M059J (cell line): ENCODE measurements around the gene HOOK2. TPM values are rescaled to one million over a fixed set of nuclear protein-coding genes. Genes with fewer than 3 reads are reported as not detected.

Experiments used
- DNase-seq: peaks from one replicate; pipeline ENCODE4 v3.0.0-alpha.2; 2012; ENCODE audit warnings: low read depth
- total RNA-seq: library from RNA; depleted of rRNA; stranded (reverse); fragments of >200 nt; shearing (Covaris generic); gene quantifications from 2 replicates; pipeline ENCODE4 v1.2.3, GENCODE V29; 2014

The HOOK2 gene
- total RNA-seq, 1 experiment from 2014 or later: 8.4 TPM

GRCh38 chr19:12794196-12794941 lies 19.0 kb upstream of the HOOK2 start:
- peak; percentile 46 for DNase-seq

DNA sequence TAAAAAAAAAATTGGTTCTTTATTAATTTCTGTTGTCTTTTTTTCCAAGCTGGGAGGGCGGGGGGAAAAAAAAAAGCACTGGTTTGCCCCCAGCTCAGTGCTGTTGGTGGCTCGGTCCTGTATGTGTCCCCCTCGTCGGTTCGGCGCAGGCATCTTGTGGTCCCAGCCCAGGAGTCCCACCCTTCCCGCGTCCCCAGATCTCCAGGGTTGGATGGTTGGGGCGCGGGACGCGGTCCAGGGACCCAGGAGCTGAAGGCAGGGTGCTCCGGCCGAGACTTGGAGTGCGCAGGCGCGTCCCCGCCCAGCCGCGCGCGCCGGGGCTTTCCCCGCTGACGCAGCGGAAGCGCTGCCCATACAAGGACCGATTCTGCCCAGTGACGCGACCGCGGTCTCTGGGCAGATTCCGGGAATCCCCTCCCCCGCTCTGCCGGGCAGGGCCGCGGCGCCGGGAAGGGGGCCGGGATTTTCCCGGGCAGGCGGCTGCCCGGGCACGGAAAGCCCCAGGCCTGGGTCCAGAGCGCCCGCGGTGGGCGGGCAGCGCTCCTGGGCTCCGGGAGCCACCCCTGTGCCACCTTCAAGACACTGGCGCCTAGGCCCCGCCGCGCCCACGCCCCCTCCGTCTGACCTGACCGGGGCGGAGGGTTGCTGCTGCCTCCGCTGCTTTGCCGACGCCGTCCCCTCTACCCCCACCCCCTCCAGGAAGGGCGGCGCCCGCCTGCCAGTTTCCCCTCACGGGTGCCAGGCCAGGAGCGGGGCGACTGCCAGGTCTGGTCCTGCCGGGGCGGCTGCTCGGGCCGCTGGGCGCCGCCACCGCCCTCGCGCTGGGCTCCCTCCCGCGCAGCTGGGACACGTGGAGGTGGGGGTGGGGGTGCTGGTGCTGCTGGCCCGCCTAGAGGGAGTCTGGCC lies 18.2 kb upstream of the HOOK2 start:
- peak; percentile 92 for DNase-seq

- no peak for DNase-seq
Observed at GRCh38 chr19:12792853-12793289, 17.5 kb upstream of the HOOK2 start.

DNA sequence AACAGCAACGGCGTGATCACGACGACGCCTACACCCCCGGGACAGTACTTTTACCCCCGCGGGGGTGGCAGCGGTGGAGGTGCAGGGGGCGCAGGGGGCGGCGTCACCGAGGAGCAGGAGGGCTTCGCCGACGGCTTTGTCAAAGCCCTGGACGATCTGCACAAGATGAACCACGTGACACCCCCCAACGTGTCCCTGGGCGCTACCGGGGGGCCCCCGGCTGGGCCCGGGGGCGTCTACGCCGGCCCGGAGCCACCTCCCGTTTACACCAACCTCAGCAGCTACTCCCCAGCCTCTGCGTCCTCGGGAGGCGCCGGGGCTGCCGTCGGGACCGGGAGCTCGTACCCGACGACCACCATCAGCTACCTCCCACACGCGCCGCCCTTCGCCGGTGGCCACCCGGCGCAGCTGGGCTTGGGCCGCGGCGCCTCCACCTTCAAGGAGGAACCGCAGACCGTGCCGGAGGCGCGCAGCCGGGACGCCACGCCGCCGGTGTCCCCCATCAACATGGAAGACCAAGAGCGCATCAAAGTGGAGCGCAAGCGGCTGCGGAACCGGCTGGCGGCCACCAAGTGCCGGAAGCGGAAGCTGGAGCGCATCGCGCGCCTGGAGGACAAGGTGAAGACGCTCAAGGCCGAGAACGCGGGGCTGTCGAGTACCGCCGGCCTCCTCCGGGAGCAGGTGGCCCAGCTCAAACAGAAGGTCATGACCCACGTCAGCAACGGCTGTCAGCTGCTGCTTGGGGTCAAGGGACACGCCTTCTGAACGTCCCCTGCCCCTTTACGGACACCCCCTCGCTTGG lies 16.9 kb upstream of the HOOK2 start:
- DNase-seq: peak; percentile 68

DNA sequence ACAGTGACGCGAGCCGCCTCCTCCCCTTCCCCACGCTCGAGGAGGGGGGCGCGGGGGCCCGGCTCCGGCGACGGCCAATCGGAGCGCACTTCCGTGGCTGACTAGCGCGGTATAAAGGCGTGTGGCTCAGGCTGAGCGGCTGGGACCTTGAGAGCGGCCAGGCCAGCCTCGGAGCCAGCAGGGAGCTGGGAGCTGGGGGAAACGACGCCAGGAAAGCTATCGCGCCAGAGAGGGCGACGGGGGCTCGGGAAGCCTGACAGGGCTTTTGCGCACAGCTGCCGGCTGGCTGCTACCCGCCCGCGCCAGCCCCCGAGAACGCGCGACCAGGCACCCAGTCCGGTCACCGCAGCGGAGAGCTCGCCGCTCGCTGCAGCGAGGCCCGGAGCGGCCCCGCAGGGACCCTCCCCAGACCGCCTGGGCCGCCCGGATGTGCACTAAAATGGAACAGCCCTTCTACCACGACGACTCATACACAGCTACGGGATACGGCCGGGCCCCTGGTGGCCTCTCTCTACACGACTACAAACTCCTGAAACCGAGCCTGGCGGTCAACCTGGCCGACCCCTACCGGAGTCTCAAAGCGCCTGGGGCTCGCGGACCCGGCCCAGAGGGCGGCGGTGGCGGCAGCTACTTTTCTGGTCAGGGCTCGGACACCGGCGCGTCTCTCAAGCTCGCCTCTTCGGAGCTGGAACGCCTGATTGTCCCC lies 16.1 kb upstream of the HOOK2 start, which contains the start of gene JUNB:
TSS of gene JUNB (plus strand) at position 142 of the 706 bp plus-strand sequence. CDS start at position 428, 286 bp downstream.
- peak; percentile 96 for DNase-seq

DNA sequence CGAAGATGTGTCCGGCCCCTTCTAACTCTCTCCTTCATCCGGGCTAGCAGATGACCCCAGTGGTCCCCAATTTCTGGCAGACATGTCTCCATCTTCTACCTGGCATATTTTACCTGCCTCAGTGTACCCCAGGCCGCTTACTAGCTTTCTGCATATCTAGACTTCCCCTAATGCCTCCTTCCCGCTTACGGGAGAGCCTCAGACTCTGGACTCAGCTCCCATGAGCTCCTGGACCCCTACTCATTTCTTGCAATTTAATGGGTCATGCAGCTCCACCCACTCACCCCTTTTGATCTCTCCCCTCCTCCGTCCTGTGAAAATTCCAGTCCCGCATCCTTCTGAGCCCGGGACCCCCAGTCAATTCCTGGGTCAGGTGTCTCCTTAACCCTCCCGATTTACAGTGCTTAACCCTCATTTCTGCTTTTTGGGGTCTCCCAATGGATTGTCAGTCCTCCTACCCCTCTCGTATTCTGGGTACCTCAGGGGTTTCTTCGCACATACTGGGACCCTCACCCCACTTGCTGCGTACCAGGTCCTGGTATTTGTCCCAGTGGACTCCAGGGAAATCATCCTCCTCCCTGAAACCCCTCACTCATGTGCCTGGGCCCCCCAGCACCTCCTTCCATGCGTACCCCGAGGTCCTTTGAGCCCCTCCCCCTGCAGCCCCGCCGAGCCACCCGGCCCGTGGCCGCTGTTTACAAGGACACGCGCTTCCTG lies 15.4 kb upstream of the HOOK2 start:
- DNase-seq: no peak

- DNase-seq: peak; percentile 96
Observed at GRCh38 chr19:12789904-12790619, 14.7 kb upstream of the HOOK2 start.

DNA sequence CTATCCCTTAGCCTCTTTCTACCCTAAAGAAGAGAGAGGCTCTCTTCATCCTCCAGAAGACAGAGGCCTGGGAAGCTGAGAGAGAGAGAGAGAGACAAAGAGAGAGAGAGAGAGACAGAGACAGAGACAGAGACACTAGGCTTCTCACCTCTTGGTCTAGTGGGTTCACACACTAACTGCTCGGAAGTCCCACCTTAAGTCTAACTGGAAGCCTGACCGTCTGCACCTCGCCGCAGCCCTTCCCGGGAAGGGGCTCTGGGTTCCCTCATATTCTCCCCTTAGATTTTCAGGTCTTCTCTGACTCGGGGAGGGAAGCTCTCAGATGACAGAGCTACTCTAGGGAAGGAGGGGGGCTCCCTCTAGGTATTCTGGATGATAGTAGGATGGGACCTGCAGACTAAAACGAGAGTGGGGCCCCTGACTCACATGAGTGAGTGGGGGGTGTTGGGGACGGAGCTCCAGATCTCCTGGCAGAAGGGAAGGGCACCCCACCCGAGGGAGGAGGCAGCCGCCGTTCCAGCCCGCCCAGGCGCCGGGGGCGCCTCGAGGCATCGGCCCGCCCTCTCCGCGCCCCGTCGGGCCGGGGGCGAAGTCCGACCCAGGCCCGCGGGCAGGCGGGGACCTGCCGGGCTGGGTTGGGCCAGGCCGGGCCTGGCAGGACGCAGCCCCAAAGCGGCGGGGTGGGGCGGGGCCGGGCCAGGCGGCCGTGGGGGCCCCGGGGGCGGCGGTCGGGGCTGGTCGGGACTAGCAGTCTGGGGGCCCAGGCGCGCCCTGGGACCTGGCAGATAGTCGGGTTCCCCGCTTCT lies 13.9 kb upstream of the HOOK2 start:
- no peak for DNase-seq

DNA sequence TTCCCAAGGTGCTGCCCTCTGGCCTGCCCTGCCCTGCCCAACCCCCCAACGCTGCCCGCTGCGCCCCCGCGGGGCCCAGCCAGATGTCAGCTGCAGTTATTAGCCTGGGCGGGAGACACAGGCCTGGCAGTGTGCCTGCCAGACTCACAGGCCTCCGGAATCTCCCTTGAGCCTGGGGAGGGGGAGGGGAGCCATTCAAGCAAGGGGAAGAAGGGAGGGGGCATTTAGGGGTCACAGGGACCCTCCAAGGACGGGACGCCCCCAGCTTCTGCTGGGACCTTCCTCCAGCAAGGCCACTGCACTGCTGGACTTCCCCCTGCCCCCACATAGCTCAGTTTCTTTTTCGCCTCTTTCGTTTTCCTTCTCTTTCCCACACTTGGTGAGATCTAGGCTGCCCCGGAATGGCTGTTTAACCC lies 13.3 kb upstream of the HOOK2 start:
- DNase-seq: peak; percentile 80

DNA sequence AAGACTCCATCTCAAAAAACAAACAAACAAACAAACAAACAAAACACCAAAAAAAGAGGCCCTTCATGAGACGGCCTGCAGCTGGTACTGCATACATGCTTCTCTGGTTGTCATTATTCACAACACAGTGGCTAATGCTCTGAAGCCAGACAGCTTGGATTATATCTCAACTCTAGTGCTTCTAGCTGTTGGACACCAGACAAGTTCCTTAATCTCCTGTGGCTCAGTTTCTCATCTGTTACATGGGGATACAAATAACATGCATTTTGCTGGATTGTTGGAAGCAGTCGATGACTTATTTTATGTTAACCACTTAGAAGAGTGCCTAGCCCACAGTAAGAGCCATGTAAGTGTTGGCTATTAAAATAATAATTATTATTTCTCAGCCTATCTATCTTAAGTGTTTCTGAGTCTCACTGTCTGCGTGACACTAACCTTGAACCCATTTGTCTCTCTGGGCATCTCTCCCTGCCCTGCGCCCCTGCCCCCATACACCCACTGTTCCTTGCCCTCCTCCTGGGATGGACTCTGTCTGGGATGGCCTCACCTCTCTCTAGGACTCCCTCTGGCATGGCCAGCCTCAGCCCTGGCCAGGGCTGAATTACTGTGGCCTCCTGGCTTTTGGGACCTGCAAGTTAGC lies 12.8 kb upstream of the HOOK2 start:
- DNase-seq: no peak

GRCh38 chr19:12787458-12787857 lies 12.1 kb upstream of the HOOK2 start:
- no peak for DNase-seq

DNA sequence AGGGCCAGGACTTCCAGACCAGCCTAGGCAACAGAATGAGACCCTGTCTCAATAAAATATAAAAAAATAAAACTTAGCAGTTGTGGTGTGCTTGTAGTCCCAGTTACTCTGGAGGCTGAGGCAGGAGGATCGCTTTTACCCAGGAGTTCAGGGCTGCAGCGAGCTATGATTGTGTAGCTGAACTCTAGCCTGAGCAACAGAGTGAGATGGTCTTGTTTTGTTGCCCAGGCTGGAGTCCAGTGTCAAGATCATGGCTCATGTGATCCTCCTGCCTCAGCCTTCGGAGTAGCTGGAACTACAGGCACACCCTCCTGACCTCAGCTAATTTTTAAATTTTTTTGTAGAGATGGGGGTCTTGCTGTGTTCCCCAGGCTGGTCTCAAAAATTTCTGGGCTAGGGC lies 11.6 kb upstream of the HOOK2 start:
- DNase-seq: no peak

DNA sequence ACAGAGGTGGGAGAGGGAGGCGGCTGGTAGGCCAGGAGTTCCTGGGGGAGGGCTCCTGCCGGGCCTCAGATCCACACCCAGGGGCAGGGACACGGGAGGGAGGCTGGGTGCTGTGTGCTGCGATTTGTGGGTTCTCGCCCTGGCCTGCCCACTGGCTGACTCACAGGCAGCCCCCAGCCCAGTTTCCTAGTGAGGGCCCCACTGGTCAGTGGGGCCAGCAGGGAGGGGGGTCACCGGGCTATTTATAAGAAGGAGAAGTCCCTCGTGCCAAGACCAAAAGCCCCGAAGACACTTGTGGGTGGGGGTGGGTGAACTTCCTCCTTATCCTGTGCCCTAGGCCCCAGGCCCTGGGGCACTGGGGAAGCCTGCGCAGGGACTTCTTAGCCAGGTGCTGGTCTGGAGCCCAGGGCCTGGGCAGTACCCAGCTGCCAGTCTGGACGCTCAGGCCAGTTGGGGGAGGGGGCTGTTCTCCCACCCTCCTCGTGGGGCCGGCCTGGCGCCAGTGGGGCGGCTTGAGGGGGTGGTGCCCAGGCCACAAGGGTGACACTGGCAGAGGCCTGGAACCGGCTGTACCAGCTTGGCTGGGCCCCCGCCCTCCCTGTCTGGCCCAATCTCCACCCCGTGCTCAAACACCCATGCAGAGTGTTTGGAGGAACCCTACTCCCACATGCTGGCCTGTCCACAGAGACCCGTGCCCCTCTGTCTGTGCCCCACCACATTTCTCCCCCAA lies 11.0 kb upstream of the HOOK2 start:
- DNase-seq: no peak

GRCh38 chr19:12785431-12786031 lies 10.2 kb upstream of the HOOK2 start:
- DNase-seq: no peak

DNA sequence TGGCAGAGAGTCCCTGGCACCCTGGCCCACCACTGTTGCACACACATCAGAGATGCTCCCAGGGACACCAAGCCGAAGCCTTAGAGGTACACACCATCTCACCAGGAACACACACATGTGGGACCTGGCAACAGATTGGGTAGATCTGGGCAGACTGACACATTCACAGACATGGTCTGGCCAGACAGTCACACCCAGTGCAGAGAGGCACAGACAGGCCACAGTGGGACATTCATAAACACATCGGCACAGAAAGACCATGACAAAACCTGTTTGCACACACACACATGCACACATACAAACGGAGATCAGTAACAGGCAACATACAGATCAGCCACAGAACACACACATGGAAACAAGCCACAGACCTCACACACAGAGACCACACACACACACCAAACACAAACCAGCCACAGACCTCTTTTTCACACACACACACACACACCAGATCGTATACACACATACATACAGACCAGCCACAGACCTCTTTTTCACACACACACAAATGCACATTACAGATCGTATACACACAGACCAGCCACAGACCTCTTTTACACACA lies 9.6 kb upstream of the HOOK2 start:
- no peak for DNase-seq

DNA sequence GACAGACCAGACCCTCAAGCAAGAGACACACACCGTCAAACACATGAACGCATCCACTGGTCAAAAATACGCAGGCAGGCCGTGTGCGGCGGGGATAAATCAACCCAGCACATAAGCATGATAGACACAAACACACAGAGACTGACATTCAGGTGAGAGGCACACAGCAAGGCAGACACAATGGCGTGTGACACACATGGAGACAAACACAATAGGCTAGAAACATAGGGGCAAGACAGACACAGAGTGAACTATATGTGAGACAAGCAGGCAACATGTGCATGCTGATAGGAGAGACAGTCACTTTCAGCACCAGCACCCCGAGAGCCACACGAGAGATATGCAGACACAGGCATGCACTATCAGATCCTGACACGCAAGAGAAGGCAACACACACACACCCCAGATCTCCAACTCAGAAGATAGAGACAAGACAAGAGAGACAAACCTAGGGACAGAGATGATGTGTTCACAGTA lies 9.1 kb upstream of the HOOK2 start:
- no peak for DNase-seq

DNA sequence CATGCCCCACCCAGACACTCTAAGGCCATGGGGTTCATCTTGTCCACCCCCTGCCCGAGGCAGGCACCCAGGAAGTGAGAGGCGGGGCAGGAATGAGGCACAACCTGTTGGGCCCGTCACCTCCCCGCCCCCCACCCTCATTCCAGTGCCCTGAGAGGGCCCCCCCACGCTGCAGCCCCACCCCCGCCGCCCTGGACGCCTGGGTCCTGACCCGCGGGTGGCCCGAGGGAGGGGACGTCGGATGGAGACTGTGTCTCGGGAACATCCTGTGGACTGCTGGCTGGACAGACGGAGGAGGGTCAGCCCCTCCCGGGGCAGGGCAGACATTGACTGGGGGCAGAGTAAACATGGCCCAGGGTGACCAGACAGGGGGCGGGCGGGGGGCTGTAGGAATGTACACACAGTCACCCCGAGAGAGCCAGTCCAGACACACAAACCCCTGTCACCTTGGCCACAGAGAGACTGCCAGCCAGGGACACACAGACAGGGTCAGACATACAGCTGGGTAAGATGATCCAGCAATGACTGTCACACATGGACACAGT lies 8.6 kb upstream of the HOOK2 start:
- DNase-seq: no peak
